ENCODE results near the gene UIMC1. TPM values are rescaled to one million over a fixed set of nuclear protein-coding genes. Genes with fewer than 3 reads are reported as not detected.

The UIMC1 gene
- total RNA-seq, 1 donor from 2014 or later = 36.1 TPM

DNA sequence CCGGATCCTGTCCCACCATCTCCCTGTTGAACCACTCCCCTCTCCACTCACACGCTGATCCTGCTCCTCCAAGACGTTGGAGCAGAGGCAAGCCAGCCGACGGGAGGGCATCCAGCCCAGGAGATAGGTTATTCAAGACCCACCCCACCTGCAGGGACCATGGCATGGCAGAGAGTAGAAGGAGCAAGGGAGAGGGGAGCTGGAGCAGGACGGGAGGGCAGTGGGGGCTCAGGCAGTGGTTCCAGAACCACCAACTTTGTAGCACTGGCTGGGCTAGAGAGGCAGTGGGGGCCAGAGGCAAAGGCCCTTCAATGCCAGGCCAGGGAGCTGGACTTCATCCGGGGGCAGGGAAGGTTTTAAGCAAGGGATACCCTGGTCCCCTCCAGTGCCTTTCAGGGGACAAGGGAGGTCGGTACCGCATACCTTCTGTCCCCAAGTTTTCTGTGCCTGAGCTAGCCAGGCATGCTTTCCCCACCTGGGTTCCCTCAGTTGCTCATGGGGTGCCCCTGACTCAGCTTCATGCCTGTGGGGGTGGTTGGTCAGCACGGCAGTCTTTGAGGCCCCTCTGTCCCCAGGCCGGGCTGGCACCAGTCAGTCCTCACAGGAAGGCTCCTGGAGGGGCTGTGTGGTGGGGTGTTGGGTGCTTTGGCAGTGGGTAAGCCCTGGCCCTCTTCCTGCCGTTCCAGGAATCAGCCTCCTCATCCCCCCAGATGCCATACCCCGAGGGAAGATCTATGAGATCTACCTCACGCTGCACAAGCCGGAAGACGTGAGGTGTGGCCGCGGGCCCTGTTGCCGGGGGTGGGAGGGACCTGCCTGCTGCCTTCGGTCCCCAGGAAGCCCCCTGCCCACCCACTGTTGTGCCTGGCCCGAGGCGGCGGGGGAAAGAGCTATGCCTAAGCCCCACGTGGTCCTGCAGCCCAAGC lies 129.8 kb downstream of the UIMC1 start:
- H3K27ac Mint-ChIP-seq (ENCODE audit: unreplicated experiment) = no peak overlapping the region
- Histone ChIP-seq H3K27ac (ENCODE audit: low read depth, low read length) (no peak overlapping the region), H3K4me1 (ENCODE audit: insufficient read depth, low read length) (no peaks in the 10 kb centered on the region), H3K9me3 (ENCODE audit: insufficient read depth, low read depth, low read length) (no peaks in the 10 kb centered on the region), H3K4me3 (ENCODE audit: insufficient read depth, low read depth, low read length) (no peak overlapping the region), H3K9ac (ENCODE audit: low read length) (no peak overlapping the region), H3K36me3 (ENCODE audit: insufficient read depth, low read length) (no peaks in the 10 kb centered on the region), H4K20me1 (ENCODE audit: insufficient read depth, low read length) (no peaks in the 10 kb centered on the region), H3K79me2 (ENCODE audit: insufficient read depth, low read length) (no peaks in the 10 kb centered on the region), H2AFZ (ENCODE audit: low read depth, low read length) (no peak overlapping the region), H3K27me3 (ENCODE audit: insufficient read depth, low read length) (peaks cover 13% of the 10 kb centered on the region), H3K4me2 (ENCODE audit: low read length) (no peak overlapping the region)
- peaks cover 46% of the 10 kb centered on the region for H3K27me3 Mint-ChIP-seq (ENCODE audit: low read depth, unreplicated experiment)
- TF ChIP-seq EZH2 (IDR thresholded peaks at IDR 0.05; ENCODE audit: insufficient read depth, low read length) = no peak
- DNase-seq (ENCODE audit: low read depth) = no peak
- peaks cover 5% of the 10 kb centered on the region for H3K36me3 Mint-ChIP-seq (ENCODE audit: low read depth, unreplicated experiment)
- H3K4me1 Mint-ChIP-seq (ENCODE audit: low read depth, unreplicated experiment) = no peaks in the 10 kb centered on the region
- no peak for FAIRE-seq
- no peaks in the 10 kb centered on the region for H3K9me3 Mint-ChIP-seq (ENCODE audit: unreplicated experiment)
- H3K4me3 Mint-ChIP-seq (ENCODE audit: unreplicated experiment) = no peak overlapping the region

DNA sequence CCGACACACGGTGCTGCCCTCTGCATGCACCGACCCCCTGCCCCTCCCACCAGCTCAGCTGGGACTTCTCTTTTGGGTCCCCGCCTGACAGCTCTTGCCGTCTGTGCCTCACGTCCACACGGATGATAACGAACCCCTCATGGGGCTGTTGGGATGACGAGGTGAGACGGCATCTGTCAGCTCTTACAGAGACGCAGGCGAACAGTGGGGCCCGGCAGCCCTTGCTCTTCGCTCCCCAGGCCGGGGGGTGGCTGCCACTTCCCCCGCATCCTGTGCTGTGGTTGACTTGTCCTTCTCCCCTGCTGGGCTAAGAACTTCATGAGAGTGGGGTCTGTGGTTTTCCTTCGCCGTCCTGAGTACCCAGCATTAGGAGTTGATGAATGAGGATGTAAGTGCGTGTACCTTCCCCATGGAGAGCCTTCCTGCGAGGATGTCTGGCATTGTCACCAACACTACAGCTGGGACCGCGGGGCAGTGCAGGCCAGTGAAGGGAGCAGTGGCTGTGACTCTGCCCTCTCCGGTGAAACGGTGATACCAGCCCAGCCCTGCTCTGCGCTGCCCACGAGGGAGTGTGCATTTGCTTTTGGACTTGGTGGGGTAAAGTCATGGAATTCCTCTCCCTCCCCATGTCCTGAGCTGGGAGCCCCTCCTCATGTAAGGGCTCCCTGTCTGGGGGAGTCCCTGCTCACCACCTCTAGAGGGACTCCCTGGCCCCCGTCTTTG lies 130.6 kb downstream of the UIMC1 start:
- no peak overlapping the region for H3K27ac ChIP-seq (ENCODE audit: low read depth, low read length)
- H3K4me3 ChIP-seq (ENCODE audit: insufficient read depth, low read depth, low read length) = no peak overlapping the region
- no peaks in the 10 kb centered on the region for H3K9me3 ChIP-seq (ENCODE audit: insufficient read depth, low read depth, low read length)
- DNase-seq (ENCODE audit: low read depth) = no peak
- H3K27ac Mint-ChIP-seq (ENCODE audit: unreplicated experiment) = no peak overlapping the region
- no peaks in the 10 kb centered on the region for H3K9me3 Mint-ChIP-seq (ENCODE audit: unreplicated experiment)
- no peaks in the 10 kb centered on the region for H4K20me1 ChIP-seq (ENCODE audit: insufficient read depth, low read length)
- H3K9ac ChIP-seq (ENCODE audit: low read length) = no peak overlapping the region
- peaks cover 13% of the 10 kb centered on the region for H3K27me3 ChIP-seq (ENCODE audit: insufficient read depth, low read length)
- H3K36me3 ChIP-seq (ENCODE audit: insufficient read depth, low read length) = no peaks in the 10 kb centered on the region
- H3K4me1 Mint-ChIP-seq (ENCODE audit: low read depth, unreplicated experiment) = no peaks in the 10 kb centered on the region
- H3K4me1 ChIP-seq (ENCODE audit: insufficient read depth, low read length) = no peaks in the 10 kb centered on the region
- H2AFZ ChIP-seq (ENCODE audit: low read depth, low read length) = no peak overlapping the region
- no peak overlapping the region for H3K4me2 ChIP-seq (ENCODE audit: low read length)
- H3K36me3 Mint-ChIP-seq (ENCODE audit: low read depth, unreplicated experiment) = peaks cover 5% of the 10 kb centered on the region
- no peak for TF ChIP-seq EZH2 (IDR thresholded peaks at IDR 0.05; ENCODE audit: insufficient read depth, low read length)
- TF ChIP-seq, protein P1, sequence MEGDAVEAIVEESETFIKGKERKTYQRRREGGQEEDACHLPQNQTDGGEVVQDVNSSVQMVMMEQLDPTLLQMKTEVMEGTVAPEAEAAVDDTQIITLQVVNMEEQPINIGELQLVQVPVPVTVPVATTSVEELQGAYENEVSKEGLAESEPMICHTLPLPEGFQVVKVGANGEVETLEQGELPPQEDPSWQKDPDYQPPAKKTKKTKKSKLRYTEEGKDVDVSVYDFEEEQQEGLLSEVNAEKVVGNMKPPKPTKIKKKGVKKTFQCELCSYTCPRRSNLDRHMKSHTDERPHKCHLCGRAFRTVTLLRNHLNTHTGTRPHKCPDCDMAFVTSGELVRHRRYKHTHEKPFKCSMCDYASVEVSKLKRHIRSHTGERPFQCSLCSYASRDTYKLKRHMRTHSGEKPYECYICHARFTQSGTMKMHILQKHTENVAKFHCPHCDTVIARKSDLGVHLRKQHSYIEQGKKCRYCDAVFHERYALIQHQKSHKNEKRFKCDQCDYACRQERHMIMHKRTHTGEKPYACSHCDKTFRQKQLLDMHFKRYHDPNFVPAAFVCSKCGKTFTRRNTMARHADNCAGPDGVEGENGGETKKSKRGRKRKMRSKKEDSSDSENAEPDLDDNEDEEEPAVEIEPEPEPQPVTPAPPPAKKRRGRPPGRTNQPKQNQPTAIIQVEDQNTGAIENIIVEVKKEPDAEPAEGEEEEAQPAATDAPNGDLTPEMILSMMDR (IDR thresholded peaks at IDR 0.05; ENCODE audit: insufficient read depth, low read depth, low read length) = no peak
- H3K4me3 Mint-ChIP-seq (ENCODE audit: unreplicated experiment) = no peak overlapping the region
- peaks cover 43% of the 10 kb centered on the region for H3K27me3 Mint-ChIP-seq (ENCODE audit: low read depth, unreplicated experiment)
- no peaks in the 10 kb centered on the region for H3K79me2 ChIP-seq (ENCODE audit: insufficient read depth, low read length)
- FAIRE-seq = no peak

DNA sequence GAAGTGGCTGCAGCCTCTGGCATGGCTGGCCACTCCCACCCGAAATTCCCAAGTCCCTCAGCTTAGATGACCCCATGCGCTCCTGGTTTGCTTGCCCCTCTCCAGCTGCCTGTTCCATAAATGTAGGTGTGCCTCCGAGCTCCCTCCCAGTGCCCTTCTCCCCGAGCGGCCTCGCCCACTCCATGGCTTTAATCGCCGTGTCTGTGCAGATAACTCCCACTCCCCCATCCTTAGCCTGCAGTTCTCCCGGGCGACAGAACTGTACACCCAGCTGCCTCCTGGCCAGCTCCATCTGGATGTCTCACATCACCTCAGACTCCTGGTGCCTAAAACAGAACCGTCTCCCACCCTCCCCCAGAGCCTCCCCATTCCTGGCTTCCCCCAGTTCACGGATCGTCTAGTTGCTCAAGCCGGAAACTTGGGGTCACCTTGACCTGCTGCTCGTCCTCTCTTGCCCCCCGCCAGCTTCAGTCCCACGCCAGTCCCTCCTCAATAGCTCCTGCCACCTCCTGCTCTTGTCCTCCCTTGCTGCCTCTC lies 131.5 kb downstream of the UIMC1 start:
- peaks cover 44% of the 10 kb centered on the region for H3K27me3 Mint-ChIP-seq (ENCODE audit: low read depth, unreplicated experiment)
- Histone ChIP-seq H2AFZ (ENCODE audit: low read depth, low read length) (no peak overlapping the region), H4K20me1 (ENCODE audit: insufficient read depth, low read length) (no peaks in the 10 kb centered on the region), H3K36me3 (ENCODE audit: insufficient read depth, low read length) (no peaks in the 10 kb centered on the region), H3K9ac (ENCODE audit: low read length) (no peak overlapping the region), H3K9me3 (ENCODE audit: insufficient read depth, low read depth, low read length) (no peaks in the 10 kb centered on the region), H3K4me1 (ENCODE audit: insufficient read depth, low read length) (no peaks in the 10 kb centered on the region), H3K4me2 (ENCODE audit: low read length) (no peak overlapping the region), H3K27ac (ENCODE audit: low read depth, low read length) (no peak overlapping the region), H3K79me2 (ENCODE audit: insufficient read depth, low read length) (no peaks in the 10 kb centered on the region), H3K27me3 (ENCODE audit: insufficient read depth, low read length) (peaks cover 13% of the 10 kb centered on the region), H3K4me3 (ENCODE audit: insufficient read depth, low read depth, low read length) (no peak overlapping the region)
- FAIRE-seq = no peak
- H3K27ac Mint-ChIP-seq (ENCODE audit: unreplicated experiment) = no peak overlapping the region
- peaks cover 5% of the 10 kb centered on the region for H3K36me3 Mint-ChIP-seq (ENCODE audit: low read depth, unreplicated experiment)
- H3K4me1 Mint-ChIP-seq (ENCODE audit: low read depth, unreplicated experiment) = no peaks in the 10 kb centered on the region
- TF ChIP-seq EZH2 (IDR thresholded peaks at IDR 0.05; ENCODE audit: insufficient read depth, low read length) = no peak
- TF ChIP-seq, protein P1 (IDR thresholded peaks at IDR 0.05; ENCODE audit: insufficient read depth, low read depth, low read length) = no peak
- no peak for DNase-seq (ENCODE audit: low read depth)
- no peaks in the 10 kb centered on the region for H3K9me3 Mint-ChIP-seq (ENCODE audit: unreplicated experiment)
- no peak overlapping the region for H3K4me3 Mint-ChIP-seq (ENCODE audit: unreplicated experiment)
